Activated T-helper 1 cell treated with Interleukin-2 at 50 U/mL for 16 hours (primary cell): ENCODE results near the gene ERFE.
A peak's percentile ranks its signal among the peaks of the same experiment; 100 is the strongest.
"Not testable (repeated sequence)": the region's sequence is repeated elsewhere in the genome, so short reads cannot be mapped to it uniquely, and the experiment has no call there.

ENCODE experiments used
- DNase-seq: peaks from one replicate; pipeline ENCODE4 v3.0.0-alpha.2; 2020; ENCODE audit warnings: low read depth

ERFE gene

GRCh38 chr2:238158509-238159070 lies at the start of gene ERFE:
TSS of gene ERFE (plus strand) at chr2:238158970. CDS start at chr2:238159008, 38 bp downstream.
- DNase-seq: peak; percentile 13

GRCh38 chr2:238113611-238114010 lies 45.2 kb upstream of the ERFE start:
- DNase-seq: no peak

- DNase-seq: no peak
These were observed 44.4 kb upstream of the ERFE start for GRCh38 chr2:238114331-238114841.

GRCh38 chr2:238114851-238115660 lies 43.7 kb upstream of the ERFE start:
- DNase-seq: no peak

- DNase-seq: not testable (repeated sequence)
These were observed 43.1 kb upstream of the ERFE start for GRCh38 chr2:238115709-238116108.

- DNase-seq: no peak
These were observed 42.2 kb upstream of the ERFE start for GRCh38 chr2:238116298-238117198.

GRCh38 chr2:238117199-238118154 lies 41.3 kb upstream of the ERFE start:
- no peak for DNase-seq

- DNase-seq: no peak
These were observed 38.9 kb upstream of the ERFE start for GRCh38 chr2:238119756-238120462.

- DNase-seq: no peak
These were observed 38.1 kb upstream of the ERFE start for GRCh38 chr2:238120463-238121298.

- DNase-seq: no peak
These were observed 37.1 kb upstream of the ERFE start for GRCh38 chr2:238121511-238122286.

GRCh38 chr2:238122287-238123217 lies 36.2 kb upstream of the ERFE start:
- DNase-seq: no peak

- DNase-seq: no peak
These were observed 35.4 kb upstream of the ERFE start for GRCh38 chr2:238123218-238123971.

- DNase-seq: no peak
These were observed 34.7 kb upstream of the ERFE start for GRCh38 chr2:238123991-238124470.

- DNase-seq: no peak
These were observed 34.2 kb upstream of the ERFE start for GRCh38 chr2:238124488-238125126.

GRCh38 chr2:238125127-238125885 lies 33.5 kb upstream of the ERFE start:
- DNase-seq: no peak

- no peak for DNase-seq
These were observed 32.4 kb upstream of the ERFE start for GRCh38 chr2:238126338-238126737.
